CD4-positive, alpha-beta T cell treated with Interleukin-15 for 1 hour (primary cell): ENCODE measurements around the gene EVA1B.

Experiments used
- DNase-seq: peaks from one replicate; pipeline ENCODE4 v3.0.0-alpha.2; 2020

Gene EVA1B

DNA sequence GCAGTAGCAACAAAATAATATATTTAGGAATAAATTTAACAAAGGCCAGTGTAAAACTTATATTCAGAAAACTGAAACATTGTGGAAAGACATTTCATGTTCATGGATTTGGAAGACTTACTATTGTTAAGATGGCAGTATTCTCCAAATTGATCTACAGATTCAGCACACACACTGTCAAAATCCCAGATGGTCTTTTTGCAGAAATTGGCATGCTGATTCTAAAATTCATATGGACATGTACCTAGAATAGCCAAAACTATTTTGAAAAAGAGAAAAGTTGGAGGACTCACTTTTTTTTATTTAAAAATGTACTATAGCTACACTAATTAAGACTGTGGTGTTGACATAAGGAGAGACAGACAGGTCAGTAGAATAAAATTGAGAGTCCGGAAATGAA lies 49.2 kb downstream of the EVA1B start:
- no peak for DNase-seq

DNA sequence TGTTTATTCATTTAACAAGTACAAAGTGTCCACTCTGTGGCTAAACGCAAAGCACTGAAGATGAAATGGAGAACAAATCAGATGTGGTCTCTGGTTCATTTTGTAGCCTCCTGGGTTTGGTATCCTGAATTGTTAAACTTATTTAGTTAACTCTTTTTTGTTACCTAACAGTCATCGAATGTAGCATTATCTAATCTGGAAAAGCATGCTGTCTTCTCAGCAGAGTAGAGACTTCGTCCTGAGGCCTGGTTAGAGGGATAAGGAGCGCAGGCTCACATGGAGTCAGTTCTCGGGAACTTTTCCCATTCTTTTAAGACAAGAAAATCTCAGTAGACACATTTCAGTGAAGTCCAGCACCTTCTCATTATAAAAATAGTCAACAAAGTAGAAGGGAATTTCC lies 50.4 kb downstream of the EVA1B start:
- DNase-seq = no peak
